Panc1 (cell line): ENCODE data around the gene PROKR1.

Experiments used
- CTCF ChIP-seq: fragments of 450-650 bp; IDR thresholded peaks from 2 replicates; pipeline ENCODE4 v1.5.1; 2017; ENCODE audit warnings: mild to moderate bottlenecking
- POLR2AphosphoS5 ChIP-seq: IDR thresholded peaks from 2 replicates; pipeline ENCODE4 v1.6.1; 2012; ENCODE audit warnings: mild to moderate bottlenecking, low read depth, low read length, moderate library complexity
- SIN3A ChIP-seq: IDR thresholded peaks from 2 replicates; pipeline ENCODE4 v1.6.1; 2012; ENCODE audit warnings: low read depth, mild to moderate bottlenecking, low read length, moderate library complexity, borderline replicate concordance; ENCODE audit not compliant: insufficient read depth

DNA sequence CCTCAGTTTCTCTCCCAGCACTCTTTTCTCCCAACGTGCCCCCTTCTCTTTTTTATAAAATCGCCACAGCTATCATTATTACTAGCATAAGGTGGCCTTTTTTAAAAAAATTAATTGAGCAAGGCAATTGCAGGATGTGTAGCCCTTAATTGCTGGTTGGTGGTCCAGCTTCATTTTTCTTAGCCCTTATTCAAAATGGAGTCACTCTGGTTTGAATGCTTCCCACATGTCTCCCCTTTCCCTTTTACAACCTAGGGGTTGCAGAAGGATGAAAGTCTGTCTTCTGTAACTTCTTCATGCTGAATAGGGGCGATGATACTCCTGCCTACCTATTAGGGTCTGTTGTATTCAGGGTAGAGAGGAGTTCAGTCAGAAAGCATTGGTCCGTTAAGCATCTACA is 36.6 kb upstream of the PROKR1 start:
- TF ChIP-seq CTCF: no peak
- no peak for TF ChIP-seq POLR2AphosphoS5
- TF ChIP-seq SIN3A: no peak
